Measurements from ENCODE around the gene CNGB1.

- no peak for TF ChIP-seq POLR2A (IDR thresholded peaks at IDR 0.05)
- no peak for TF ChIP-seq CTCF (IDR thresholded peaks at IDR 0.05)
- TF ChIP-seq POLR2AphosphoS5 (IDR thresholded peaks at IDR 0.05): no peak
Observed at GRCh38 chr16:57962046-57962445, 8.9 kb downstream of the CNGB1 start.

Data from prostate gland (tissue), 2 donors.